Testis (tissue), 2 donors: Measurements from ENCODE around the gene MRPL24.

Experiments
- CTCF ChIP-seq, 3 experiments: fragments of 450-650 bp in 2 of 3; fragments of 200-600 bp in 1 of 3; sonication (generic) in 1 of 3; IDR thresholded peaks; one replicate each; pipeline ENCODE4 v1.5.1; 2016 to 2019; ENCODE audit warnings: antibody characterized with exemption in 3 of 3, mild to moderate bottlenecking in 2 of 3, moderate library complexity in 1 of 3
- POLR2A ChIP-seq: fragments of 450-650 bp; IDR thresholded peaks from one replicate; pipeline ENCODE4 v1.6.1; 2017; ENCODE audit warnings: antibody characterized with exemption, mild to moderate bottlenecking, moderate library complexity

GRCh38 chr1:156773607-156774006 lies 32.7 kb upstream of the MRPL24 start:
- TF ChIP-seq CTCF (IDR thresholded peaks at IDR 0.05), result no peak
- TF ChIP-seq POLR2A, result no peak
